ENCODE data around the gene PPIF.

Gene PPIF

DNA sequence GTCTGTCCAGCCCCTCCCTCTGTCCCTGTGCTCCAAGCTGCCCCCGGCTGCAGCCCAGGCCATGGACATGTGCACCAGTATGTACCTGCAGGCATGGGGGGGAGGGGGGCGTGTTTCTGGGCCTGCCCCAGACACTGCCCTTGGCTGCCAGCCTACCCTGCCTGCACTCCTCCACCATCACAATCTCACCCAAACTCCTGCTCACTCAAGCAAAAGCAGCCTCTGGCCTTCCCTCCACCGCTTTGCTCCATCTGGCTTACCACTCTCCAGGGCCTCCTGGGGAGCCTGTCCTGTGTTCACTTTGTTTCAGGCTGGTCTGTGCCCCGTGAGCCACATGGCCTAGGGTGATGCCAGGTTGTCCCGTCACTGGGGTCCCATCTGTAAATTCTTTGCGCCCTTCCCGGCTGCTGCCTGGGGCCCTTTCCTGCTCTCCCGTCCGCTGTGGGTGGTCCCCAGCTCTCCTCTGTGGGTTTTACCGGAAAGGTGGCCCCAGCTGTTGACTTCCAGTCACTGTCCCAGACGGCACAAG is 33.3 kb upstream of the PPIF start:
- no peak for DNase-seq

DNA sequence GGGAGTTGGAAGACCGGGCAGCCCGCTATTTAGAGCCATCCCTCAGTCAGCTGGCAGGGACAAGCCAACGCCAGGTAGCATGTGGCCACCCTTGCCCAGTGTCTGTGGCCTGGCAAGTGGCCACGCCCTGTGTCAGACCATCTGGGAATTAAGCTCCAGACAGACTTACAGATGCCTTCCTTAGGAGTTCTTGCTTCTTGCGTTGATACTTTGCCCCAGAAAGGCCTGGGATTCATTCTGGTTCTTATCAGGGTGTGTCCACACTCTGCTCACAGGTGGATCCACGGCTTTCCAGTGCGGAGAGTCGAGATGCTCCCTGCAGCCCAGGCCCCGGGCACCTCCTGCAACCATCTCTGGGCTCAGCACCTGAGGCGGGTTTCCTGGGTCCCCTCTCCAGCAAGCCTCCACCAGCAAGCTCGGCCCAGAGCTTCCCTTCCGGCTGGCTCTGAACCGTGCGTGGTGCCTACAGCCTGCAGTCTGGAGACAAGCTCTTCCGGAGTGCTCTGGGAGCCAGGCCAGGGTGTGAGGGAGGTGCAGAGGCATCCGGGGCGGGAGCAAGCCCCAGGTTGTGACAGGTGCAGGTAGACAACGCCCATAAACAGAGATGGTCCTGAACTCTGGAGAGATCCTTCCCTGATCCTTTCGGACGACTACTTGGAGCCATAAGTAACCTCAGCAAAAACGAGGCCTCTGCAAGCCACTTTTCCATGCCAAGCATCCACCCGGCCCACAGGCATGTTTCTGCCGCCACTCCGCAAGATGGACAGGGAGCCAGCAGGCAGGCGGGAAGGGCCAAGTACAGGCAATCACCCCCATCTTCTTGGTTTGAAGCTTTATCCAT is 32.3 kb upstream of the PPIF start:
- DNase-seq: no peak

- DNase-seq: no peak
Observed at GRCh38 chr10:79315602-79315920, 31.7 kb upstream of the PPIF start.

DNA sequence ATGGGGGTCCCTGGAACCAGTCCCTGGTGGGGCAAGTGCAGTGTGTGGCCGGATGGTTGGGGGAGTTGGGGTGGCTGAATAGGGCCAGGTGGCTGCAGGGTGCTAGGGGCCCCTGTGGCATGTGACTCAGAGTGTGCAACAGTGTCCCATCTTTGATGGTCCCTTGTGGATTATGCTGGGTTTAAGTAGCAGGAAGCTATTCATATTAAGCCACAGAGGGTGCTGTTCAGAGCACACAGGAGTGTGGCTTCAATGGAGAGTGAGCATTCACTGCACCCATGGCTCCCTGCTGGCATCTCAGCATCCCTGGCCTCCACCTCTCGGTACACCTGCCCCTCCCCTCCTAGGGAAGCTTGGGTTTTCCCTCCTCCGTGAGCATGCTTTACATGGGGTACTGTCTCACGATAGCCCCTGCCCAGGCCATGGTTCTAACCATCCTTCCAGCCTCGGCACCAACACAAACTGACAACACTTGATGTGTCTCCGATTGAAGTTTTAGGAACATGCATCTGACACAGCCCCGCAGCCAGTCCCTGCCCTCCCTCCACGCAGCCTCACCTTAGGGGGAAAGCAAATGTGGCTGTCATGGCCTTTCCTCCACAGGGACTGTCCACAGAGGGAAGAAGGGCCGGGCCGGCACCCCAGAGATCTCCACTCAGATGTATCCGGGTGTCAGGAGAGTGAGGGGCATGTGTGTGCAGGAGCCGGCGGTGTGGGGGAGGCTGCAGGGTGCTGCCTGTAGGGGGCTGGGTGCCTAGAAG is 30.4 kb upstream of the PPIF start:
- DNase-seq: no peak

- DNase-seq: no peak
Observed at GRCh38 chr10:79318369-79318768, 28.9 kb upstream of the PPIF start.

DNA sequence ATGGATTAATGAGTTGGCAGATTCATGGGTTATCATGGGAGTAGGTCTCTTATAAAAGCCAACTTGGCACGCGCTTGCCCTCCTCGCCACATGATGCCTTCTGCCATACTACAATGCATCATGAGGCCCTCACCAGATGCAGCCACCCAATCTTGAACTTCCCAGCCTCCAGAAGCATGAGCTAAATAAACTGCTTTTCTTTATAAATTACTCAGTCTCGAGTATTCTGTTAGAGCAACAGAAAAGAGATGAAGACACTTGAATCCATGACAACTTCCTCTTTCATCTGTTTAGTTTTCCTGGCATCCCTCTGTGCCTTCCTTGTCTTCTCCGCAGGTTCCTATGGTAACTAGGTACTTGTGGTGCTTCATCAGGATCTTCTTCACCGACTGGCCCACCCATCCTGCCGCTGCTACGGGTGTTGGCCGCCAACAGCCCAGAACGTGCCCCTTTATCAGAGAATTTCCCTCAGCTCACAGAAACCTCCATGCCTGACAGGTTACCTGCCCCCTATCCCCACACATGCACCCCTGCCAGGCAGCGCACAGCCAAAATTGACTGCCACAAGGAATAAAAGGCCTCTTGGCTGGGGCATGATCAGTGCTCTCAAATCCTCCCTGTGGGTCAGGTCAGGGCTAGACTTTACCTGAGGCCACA is 28.0 kb upstream of the PPIF start:
- DNase-seq: no peak

DNA sequence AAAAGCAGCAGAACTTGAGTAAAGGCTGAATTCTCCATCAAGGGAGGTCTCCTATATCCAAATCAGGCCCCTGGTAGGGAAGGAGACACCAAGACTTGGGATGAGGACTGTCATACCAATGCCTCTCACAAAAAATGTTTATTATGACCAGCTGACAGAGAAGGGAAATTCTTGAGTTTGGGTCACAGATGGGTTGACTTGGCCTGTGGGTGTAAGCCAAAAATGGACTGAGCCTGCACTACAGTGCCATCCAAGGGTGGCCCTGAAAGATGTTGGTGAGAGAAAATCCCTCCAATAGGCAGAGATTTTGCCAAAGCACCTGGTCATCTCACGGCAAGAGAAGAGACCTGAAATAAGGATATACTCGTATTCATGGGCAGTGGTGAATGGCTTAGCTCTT is 27.0 kb upstream of the PPIF start:
- DNase-seq: no peak

- no peak for DNase-seq
Observed at GRCh38 chr10:79320820-79321493, 26.3 kb upstream of the PPIF start.

DNA sequence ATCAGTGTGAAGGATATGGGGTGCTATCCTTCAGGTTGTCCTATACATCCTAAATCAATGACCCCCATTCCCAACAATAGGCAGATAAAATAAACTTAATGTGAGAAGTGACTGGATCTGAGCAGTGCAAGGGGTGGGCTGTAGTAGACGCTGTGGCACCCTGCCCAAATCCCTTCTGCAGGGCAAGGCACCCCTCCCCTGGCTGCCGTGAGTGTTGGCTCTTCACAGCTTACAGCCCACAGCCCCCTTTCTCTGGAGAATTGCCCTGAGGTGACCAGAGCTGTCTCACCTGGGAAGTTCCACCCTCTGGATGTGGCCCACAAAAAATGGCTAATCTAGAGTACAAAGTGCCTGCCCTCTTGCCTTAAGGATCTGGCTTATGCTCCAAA is 25.8 kb upstream of the PPIF start:
- no peak for DNase-seq

- no peak for DNase-seq
Observed at GRCh38 chr10:79321951-79322350, 25.3 kb upstream of the PPIF start.

DNA sequence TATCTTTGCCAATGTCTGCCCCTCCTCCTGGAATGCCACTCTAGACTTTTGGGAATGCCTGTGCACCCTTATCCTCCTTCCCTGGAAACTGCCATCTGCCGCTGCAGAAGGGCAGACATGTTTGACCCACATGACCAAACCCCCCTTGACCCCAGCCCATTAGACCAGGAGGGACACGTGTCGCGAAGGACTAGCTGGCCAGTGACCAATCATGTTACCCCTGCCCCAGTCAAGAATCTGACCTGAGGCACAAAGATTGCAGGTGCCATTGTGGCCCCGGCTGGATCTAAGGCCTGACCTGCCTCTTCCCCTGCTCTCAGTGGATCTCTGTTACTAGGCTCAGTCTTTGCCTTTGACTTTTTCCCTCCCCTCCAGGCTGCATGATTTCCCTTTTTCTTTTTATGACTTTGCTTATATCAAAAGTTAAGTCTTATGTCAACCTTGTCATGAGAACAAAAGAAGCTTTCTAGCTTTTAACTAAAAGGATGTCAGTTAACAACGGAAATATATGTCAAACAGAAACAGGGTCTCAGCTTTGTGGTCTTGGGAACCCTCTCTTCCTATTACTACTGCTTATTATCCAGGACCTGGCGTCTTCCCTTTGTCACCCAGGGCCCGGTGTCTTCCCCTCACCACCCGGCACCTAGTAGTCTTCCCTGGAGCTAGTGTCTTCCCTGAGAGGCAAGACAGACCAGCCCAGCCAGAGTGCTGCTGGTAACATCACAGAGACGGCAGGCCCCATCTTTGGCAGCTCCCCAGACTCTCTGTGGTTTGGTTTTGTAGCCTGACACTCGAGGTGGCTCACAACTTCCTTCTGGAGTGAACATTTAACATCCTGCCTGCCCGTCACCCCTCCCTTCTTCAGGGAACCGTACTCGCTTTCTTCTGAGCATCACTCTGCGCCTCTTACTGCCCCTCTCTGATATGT is 24.4 kb upstream of the PPIF start:
- peak; percentile 52 for DNase-seq

GRCh38 chr10:79323602-79324001 is 23.7 kb upstream of the PPIF start:
- no peak for DNase-seq

GRCh38 chr10:79324032-79324695 is 23.1 kb upstream of the PPIF start:
- no peak for DNase-seq

- no peak for DNase-seq
Observed at GRCh38 chr10:79326361-79327089, 20.7 kb upstream of the PPIF start.

- no peak for DNase-seq
Observed at GRCh38 chr10:79327090-79327457, 20.2 kb upstream of the PPIF start.

GRCh38 chr10:79328147-79328701 is 19.0 kb upstream of the PPIF start:
- no peak for DNase-seq

DNA sequence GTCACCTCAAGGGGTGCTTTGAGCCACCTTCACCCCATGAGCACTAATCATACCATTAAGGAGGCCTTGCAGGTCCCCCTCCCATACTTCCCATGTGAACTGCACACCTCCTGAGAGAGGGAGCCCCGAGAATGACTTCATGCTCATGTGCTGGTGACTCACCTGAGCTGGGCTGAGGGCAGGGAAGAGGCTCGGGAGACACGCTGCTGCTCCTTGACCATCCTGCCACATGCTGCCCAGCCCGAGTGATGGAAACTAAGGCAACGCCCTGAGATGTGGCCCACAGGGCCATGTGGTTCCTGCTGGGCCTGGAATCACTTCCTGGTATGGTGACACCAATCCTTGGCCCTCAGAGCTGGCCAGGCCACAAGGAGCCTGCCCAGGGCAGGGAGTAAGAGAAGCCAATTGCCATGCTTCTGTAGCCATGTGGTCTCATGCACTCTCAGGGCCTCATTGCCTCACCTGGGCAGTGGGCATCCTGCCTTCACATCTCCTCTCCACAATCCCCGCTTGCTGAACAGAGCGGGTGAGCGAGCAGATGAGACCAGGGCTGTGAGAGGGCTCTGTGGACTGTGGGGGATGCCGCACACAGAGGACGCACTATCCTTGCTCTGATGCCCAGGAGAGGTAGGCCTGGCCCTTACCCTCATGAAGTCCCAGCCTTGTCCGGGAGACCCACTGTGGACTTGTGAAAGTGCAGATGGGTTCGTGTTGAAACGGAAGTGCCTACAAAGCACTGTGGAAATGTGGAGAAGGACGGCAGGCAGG is 18.3 kb upstream of the PPIF start:
- no peak for DNase-seq

- no peak for DNase-seq
Observed at GRCh38 chr10:79329529-79329928, 17.7 kb upstream of the PPIF start.

- DNase-seq: no peak
Observed at GRCh38 chr10:79331226-79331625, 16.0 kb upstream of the PPIF start.

- DNase-seq: peak; percentile 59
Observed at GRCh38 chr10:79331709-79332108, 15.6 kb upstream of the PPIF start.

Data from activated T-cell treated with anti-CD3 and anti-CD28 coated beads for 4 hours (primary cell).